Ascending aorta (tissue), 2 donors: ENCODE data around the gene MYO3B. TPM values are rescaled to one million over a fixed set of nuclear protein-coding genes. Genes with fewer than 3 reads are reported as not detected.

Source experiments
- DNase-seq, 2 donors: peaks; one replicate each; pipeline ENCODE4 v3.0.0-alpha.2; 2019; ENCODE audit warnings: low spot score in 2 of 2
- H3K27ac ChIP-seq, 2 donors: fragments of 200-600 bp; sonication (generic); one replicate each; pipeline ENCODE4 v1.5.1; 2016 to 2017; ENCODE audit warnings: mild to moderate bottlenecking in 1 of 2
- H3K27me3 ChIP-seq: fragments of 200-600 bp; sonication (generic); one replicate; pipeline ENCODE4 v1.5.1; 2017
- H3K36me3 ChIP-seq, 2 donors: fragments of 200-600 bp; sonication (generic); one replicate each; pipeline ENCODE4 v1.5.1; 2016
- H3K4me1 ChIP-seq, 2 donors: fragments of 200-600 bp; sonication (generic); one replicate each; pipeline ENCODE4 v1.5.1; 2016 to 2017; ENCODE audit warnings: mild to moderate bottlenecking in 1 of 2
- H3K4me3 ChIP-seq, 2 donors: fragments of 200-600 bp; sonication (generic); one replicate each; pipeline ENCODE4 v1.5.1; 2016 to 2017; ENCODE audit warnings: mild to moderate bottlenecking in 1 of 2
- H3K9me3 ChIP-seq, 2 donors: fragments of 200-600 bp; sonication (generic); one replicate each; pipeline ENCODE4 v1.5.1; 2016
- CTCF ChIP-seq, 3 experiments: fragments of 200-600 bp in 2 of 3; fragments of 450-650 bp in 1 of 3; sonication (generic) in 2 of 3; IDR thresholded peaks; one replicate each; pipeline ENCODE4 v1.5.1; 2016 to 2019; ENCODE audit warnings: antibody characterized with exemption in 3 of 3, mild to moderate bottlenecking in 1 of 3, moderate library complexity in 1 of 3
- intact Hi-C: fragments of 100-400 bp; cut with DNase I; formaldehyde crosslinking; loops from one replicate; pipeline ENCODE4 v1.15.1; 2023
- total RNA-seq: library from RNA; depleted of rRNA; stranded (reverse); fragments of >200 nt; gene quantifications from one replicate; pipeline ENCODE4 v1.1.0, GENCODE V29; 2016

The MYO3B gene
- total RNA-seq, 1 donor from 2014 or later, result not detected

- peak; percentile 58 to 94 for DNase-seq
- TF ChIP-seq CTCF (IDR thresholded peaks at IDR 0.05), result no peak
- intact Hi-C loops, result loop anchor here (1.0 to 5.0 kb wide), 2 partner anchors 29 to 447 kb away; no protein-coding TSS in a partner anchor
- Histone ChIP-seq H3K27ac (peak overlapping the region; percentile 16 to 62), H3K4me3 (peak overlapping the region in 1 of 2 donors; percentile 8), H3K36me3 (no peaks in the 10 kb centered on the region), H3K9me3 (no peaks in the 10 kb centered on the region), H3K27me3 (no peaks in the 10 kb centered on the region), H3K4me1 (peaks cover 3 to 25% of the 10 kb centered on the region in 2 donors)
Measured at GRCh38 chr2:170525566-170525900, 347.6 kb downstream of the MYO3B start.

- H3K27ac ChIP-seq, result peak overlapping the region; percentile 9 to 20
- H3K36me3 ChIP-seq, result no peaks in the 10 kb centered on the region
- H3K4me1 ChIP-seq, result peaks cover 1 to 21% of the 10 kb centered on the region in 2 donors
- no peaks in the 10 kb centered on the region for H3K9me3 ChIP-seq
- H3K4me3 ChIP-seq, result peak overlapping the region; percentile 23 to 44
- TF ChIP-seq CTCF (IDR thresholded peaks at IDR 0.05), result no peak
- intact Hi-C loops, result no loop called here
- no peaks in the 10 kb centered on the region for H3K27me3 ChIP-seq
- DNase-seq, result peak; percentile 11 to 79
Measured at GRCh38 chr2:170530284-170530745, 352.4 kb downstream of the MYO3B start.

- intact Hi-C loops, result no loop called here
- no peak for TF ChIP-seq CTCF (IDR thresholded peaks at IDR 0.05)
- no peaks in the 10 kb centered on the region for H3K36me3 ChIP-seq
- peak overlapping the region in 1 of 2 donors; percentile 44 for H3K4me3 ChIP-seq
- no peaks in the 10 kb centered on the region for H3K9me3 ChIP-seq
- H3K27me3 ChIP-seq, result no peaks in the 10 kb centered on the region
- H3K4me1 ChIP-seq, result peaks cover 0 to 16% of the 10 kb centered on the region in 2 donors
- DNase-seq, result no peak
- H3K27ac ChIP-seq, result peak overlapping the region in 1 of 2 donors; percentile 9
Measured at GRCh38 chr2:170530803-170531564, 353.0 kb downstream of the MYO3B start.

- no peak overlapping the region for H3K27ac ChIP-seq
- no peak for DNase-seq
- TF ChIP-seq CTCF (IDR thresholded peaks at IDR 0.05), result no peak
- no peaks in the 10 kb centered on the region for H3K9me3 ChIP-seq
- H3K4me1 ChIP-seq, result peaks cover 0 to 12% of the 10 kb centered on the region in 2 donors
- no peak overlapping the region for H3K4me3 ChIP-seq
- no peaks in the 10 kb centered on the region for H3K36me3 ChIP-seq
- no peaks in the 10 kb centered on the region for H3K27me3 ChIP-seq
- intact Hi-C loops, result no loop called here
Measured at GRCh38 chr2:170531876-170532275, 353.9 kb downstream of the MYO3B start.

- Histone ChIP-seq H3K27me3 (no peaks in the 10 kb centered on the region), H3K9me3 (no peaks in the 10 kb centered on the region), H3K4me1 (peaks cover 0 to 11% of the 10 kb centered on the region in 2 donors), H3K27ac (no peak overlapping the region), H3K36me3 (no peaks in the 10 kb centered on the region), H3K4me3 (no peak overlapping the region)
- no peak for DNase-seq
- intact Hi-C loops, result no loop called here
- TF ChIP-seq CTCF (IDR thresholded peaks at IDR 0.05), result no peak
Measured at GRCh38 chr2:170533156-170533555, 355.2 kb downstream of the MYO3B start.
